Activated T-helper 1 cell treated with anti-CD3 and anti-CD28 coated beads, Interleukin-12 subunit alpha, Interleukin-12 subunit beta, Interleukin-2, Interleukin-4 antibody, amounts not matched to agents 30 ng/mL and 10 ng/mL and 1 ng/mL, durations not matched to agents 14 hours and 24 hours and 36 hours (primary cell): ENCODE results near the gene FRMD4B. TPM values are rescaled to one million over a fixed set of nuclear protein-coding genes. Genes with fewer than 3 reads are reported as not detected.
A peak's percentile ranks its signal among the peaks of the same experiment; 100 is the strongest.

ENCODE experiments used
- DNase-seq: peaks from one replicate; pipeline ENCODE4 v3.0.0; 2021; ENCODE audit warnings: low spot score
- H3K27ac Mint-ChIP-seq: one replicate; pipeline ENCODE4 v1.8.0; 2021; ENCODE audit warnings: mild to moderate bottlenecking, mixed read lengths
- H3K27me3 Mint-ChIP-seq: one replicate; pipeline ENCODE4 v1.8.0; 2022; ENCODE audit warnings: mild to moderate bottlenecking, moderate library complexity, mixed read lengths; ENCODE audit not compliant: insufficient read depth
- H3K36me3 Mint-ChIP-seq: one replicate; pipeline ENCODE4 v1.8.0; 2021; ENCODE audit warnings: low read depth, mixed read lengths
- H3K4me1 Mint-ChIP-seq: one replicate; pipeline ENCODE4 v1.8.0; 2021; ENCODE audit warnings: low read depth, mixed read lengths
- H3K4me3 Mint-ChIP-seq: one replicate; pipeline ENCODE4 v1.8.0; 2021; ENCODE audit warnings: mild to moderate bottlenecking, moderate library complexity, mixed read lengths
- H3K9me3 Mint-ChIP-seq: one replicate; pipeline ENCODE4 v1.8.0; 2021; ENCODE audit warnings: mixed read lengths
- intact Hi-C: fragments of 100-400 bp; cut with micrococcal nuclease; formaldehyde crosslinking; loops from one replicate; pipeline ENCODE4 v1.15.1; 2024
- total RNA-seq: library from RNA; stranded (reverse); gene quantifications from 2 replicates; pipeline ENCODE4 v1.2.3, GENCODE V29; 2022

FRMD4B gene
- total RNA-seq, 1 donor from 2014 or later = 83.6 TPM

GRCh38 chr3:69252631-69253030, 133.3 kb downstream of the FRMD4B start:
- no peaks in the 10 kb centered on the region for H3K36me3 Mint-ChIP-seq
- no peak overlapping the region for H3K4me3 Mint-ChIP-seq
- DNase-seq = no peak
- intact Hi-C loops = no loop called here
- no peak overlapping the region for H3K27ac Mint-ChIP-seq
- no peaks in the 10 kb centered on the region for H3K9me3 Mint-ChIP-seq
- peaks cover 6% of the 10 kb centered on the region for H3K27me3 Mint-ChIP-seq
- H3K4me1 Mint-ChIP-seq = peaks cover 20% of the 10 kb centered on the region

DNA sequence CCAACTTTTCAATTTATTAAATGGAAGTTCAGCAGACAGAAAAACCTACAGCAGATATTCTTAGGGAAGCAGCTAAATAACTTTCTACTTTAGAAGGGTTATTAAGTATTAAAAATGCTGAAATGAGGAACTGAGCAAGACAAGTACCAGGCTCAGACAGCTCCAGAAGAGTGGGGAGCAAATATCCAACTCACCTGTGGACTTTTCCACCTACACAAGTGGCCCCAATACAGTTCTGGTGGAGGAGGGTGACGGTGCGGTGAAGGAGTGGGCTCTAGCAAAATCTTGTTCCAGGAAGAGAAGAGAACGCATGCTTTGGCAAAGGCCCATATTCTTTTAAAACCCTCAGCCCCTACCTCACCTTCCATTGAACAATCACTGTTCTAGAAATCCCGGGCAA, 133.7 kb downstream of the FRMD4B start:
- Mint-ChIP-seq H3K4me3 (no peak overlapping the region), H3K27ac (no peak overlapping the region), H3K27me3 (peaks cover 6% of the 10 kb centered on the region), H3K9me3 (no peaks in the 10 kb centered on the region), H3K4me1 (peaks cover 20% of the 10 kb centered on the region), H3K36me3 (no peaks in the 10 kb centered on the region)
- intact Hi-C loops = no loop called here
- DNase-seq = no peak

GRCh38 chr3:69251078-69251805, 134.6 kb downstream of the FRMD4B start:
- intact Hi-C loops = loop anchor here (2.0 kb wide), 1 partner anchor 56 kb away; no protein-coding TSS in a partner anchor
- no peak overlapping the region for H3K4me3 Mint-ChIP-seq
- peaks cover 6% of the 10 kb centered on the region for H3K27me3 Mint-ChIP-seq
- DNase-seq = no peak
- peaks cover 1% of the 10 kb centered on the region for H3K36me3 Mint-ChIP-seq
- H3K27ac Mint-ChIP-seq = no peak overlapping the region
- peaks cover 26% of the 10 kb centered on the region for H3K4me1 Mint-ChIP-seq
- no peaks in the 10 kb centered on the region for H3K9me3 Mint-ChIP-seq

DNA sequence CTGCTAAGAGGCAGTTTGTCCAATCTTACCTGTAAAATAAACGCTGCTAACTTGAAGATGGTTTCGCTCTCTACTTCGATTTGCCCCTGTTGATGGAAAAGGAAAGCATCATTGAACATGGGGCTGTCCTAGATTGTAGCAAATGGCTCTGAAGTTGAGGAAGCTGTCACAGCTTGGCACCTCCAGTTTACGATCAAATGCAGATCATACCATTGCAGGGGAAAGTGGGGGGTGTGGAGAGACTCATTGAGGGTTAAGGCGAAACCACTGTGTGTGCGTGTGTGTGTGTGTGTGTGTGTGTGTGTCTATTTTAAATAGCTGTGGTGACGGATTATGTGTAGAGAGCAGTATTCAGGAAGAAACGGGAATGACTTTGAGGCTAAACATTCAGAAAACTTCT, 135.9 kb downstream of the FRMD4B start:
- peak overlapping the region; percentile 71 for H3K4me3 Mint-ChIP-seq
- peaks cover 3% of the 10 kb centered on the region for H3K27me3 Mint-ChIP-seq
- peak; percentile 58 for DNase-seq
- peaks cover 28% of the 10 kb centered on the region for H3K4me1 Mint-ChIP-seq
- intact Hi-C loops = loop anchor here (1.0 to 2.0 kb wide), 2 partner anchors 52 to 57 kb away; no protein-coding TSS in a partner anchor
- H3K27ac Mint-ChIP-seq = peak overlapping the region; percentile 86
- no peaks in the 10 kb centered on the region for H3K9me3 Mint-ChIP-seq
- H3K36me3 Mint-ChIP-seq = peaks cover 2% of the 10 kb centered on the region

DNA sequence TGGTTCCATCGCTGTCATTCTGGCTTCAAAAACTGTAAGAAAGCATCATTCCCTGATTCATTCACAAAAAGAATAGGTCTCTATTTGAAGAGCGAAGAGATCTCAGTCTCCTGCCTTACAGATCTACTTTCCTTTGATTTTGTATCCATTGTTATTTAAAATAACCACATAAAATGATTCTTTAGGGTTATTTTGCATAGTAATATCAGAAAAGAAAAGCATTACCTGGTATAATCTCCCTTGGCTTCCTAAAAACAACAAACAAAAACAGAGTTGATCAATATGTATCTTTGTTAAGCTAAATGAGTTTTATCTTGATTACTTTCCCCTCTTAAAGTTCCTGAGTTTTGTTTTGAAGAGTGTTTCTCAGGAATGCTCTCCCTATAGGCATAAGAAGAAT, 136.9 kb downstream of the FRMD4B start:
- peaks cover 28% of the 10 kb centered on the region for H3K4me1 Mint-ChIP-seq
- H3K9me3 Mint-ChIP-seq = no peaks in the 10 kb centered on the region
- H3K4me3 Mint-ChIP-seq = peak overlapping the region; percentile 71
- H3K36me3 Mint-ChIP-seq = peaks cover 2% of the 10 kb centered on the region
- DNase-seq = no peak
- no peaks in the 10 kb centered on the region for H3K27me3 Mint-ChIP-seq
- H3K27ac Mint-ChIP-seq = peak overlapping the region; percentile 26
- intact Hi-C loops = loop anchor here (1.0 kb wide), 1 partner anchor 33 kb away; no protein-coding TSS in a partner anchor

DNA sequence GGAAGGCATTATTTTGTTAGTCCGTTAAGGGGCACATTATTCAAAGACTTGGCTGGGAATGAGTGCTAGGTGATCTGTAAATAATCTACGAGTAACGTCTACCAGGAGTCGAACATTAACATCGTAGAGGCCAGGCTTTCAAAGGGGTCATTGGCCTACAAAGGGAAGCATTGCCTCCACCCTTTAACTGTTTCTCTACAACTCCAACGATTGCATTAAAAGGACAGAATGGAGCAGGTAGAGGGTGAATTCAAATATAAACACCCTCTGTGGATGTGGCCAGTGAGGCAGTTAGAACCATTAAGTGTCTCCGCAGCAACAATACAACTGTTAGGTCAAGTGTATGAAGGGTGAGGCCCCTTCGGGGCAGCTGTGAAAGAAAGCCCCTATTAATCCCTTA, 137.5 kb downstream of the FRMD4B start:
- intact Hi-C loops = no loop called here
- H3K36me3 Mint-ChIP-seq = peaks cover 2% of the 10 kb centered on the region
- peaks cover 29% of the 10 kb centered on the region for H3K4me1 Mint-ChIP-seq
- no peak for DNase-seq
- H3K4me3 Mint-ChIP-seq = no peak overlapping the region
- no peak overlapping the region for H3K27ac Mint-ChIP-seq
- H3K9me3 Mint-ChIP-seq = no peaks in the 10 kb centered on the region
- no peaks in the 10 kb centered on the region for H3K27me3 Mint-ChIP-seq

GRCh38 chr3:69246612-69247011, 139.3 kb downstream of the FRMD4B start:
- H3K27ac Mint-ChIP-seq = no peak overlapping the region
- no peaks in the 10 kb centered on the region for H3K9me3 Mint-ChIP-seq
- H3K27me3 Mint-ChIP-seq = no peaks in the 10 kb centered on the region
- intact Hi-C loops = no loop called here
- no peak overlapping the region for H3K4me3 Mint-ChIP-seq
- DNase-seq = no peak
- H3K4me1 Mint-ChIP-seq = peaks cover 28% of the 10 kb centered on the region
- H3K36me3 Mint-ChIP-seq = peaks cover 4% of the 10 kb centered on the region

DNA sequence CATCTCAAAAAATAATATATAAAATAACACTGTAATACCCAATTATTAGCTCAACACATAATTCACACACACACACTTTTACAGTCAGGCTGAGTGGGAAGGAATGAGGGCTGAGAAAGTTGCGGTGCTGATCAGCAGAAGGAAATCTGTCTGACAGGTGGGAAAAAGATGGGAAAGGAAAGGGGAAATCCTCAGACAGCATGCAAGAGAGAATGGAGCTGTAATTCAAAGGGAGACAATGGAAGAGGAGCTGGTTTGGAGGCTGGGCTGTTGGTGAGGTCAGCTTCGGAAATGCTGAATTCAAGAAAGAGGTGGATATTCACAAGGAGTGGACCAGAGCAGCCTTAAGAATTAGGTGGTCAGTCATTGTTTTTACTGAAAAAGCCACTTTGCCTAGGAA, 141.8 kb downstream of the FRMD4B start:
- Mint-ChIP-seq H3K4me1 (peaks cover 24% of the 10 kb centered on the region), H3K4me3 (no peak overlapping the region), H3K27me3 (no peaks in the 10 kb centered on the region), H3K27ac (no peak overlapping the region), H3K36me3 (peaks cover 4% of the 10 kb centered on the region), H3K9me3 (no peaks in the 10 kb centered on the region)
- DNase-seq = no peak
- intact Hi-C loops = no loop called here

DNA sequence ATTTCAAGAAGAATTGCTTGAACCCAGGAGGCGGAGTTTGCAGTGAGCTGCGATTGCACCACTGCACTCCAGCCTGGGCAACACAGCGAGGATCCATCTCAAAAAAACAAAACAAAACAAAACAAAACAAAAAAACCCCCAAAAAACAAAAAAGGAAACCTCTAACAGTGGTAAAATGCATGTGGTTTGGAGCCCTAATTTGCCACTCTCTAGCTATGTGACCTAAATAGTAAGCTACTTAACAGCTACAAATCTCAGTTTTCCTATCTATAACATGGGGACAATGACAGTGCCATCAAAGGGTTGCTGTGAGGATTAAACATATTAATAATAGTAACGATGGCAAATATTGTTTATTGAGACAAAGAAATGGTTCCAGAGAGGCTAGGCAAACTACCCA, 144.1 kb downstream of the FRMD4B start:
- H3K4me3 Mint-ChIP-seq = no peak overlapping the region
- H3K27me3 Mint-ChIP-seq = no peaks in the 10 kb centered on the region
- peaks cover 4% of the 10 kb centered on the region for H3K36me3 Mint-ChIP-seq
- H3K4me1 Mint-ChIP-seq = peaks cover 26% of the 10 kb centered on the region
- no peaks in the 10 kb centered on the region for H3K9me3 Mint-ChIP-seq
- no peak for DNase-seq
- H3K27ac Mint-ChIP-seq = no peak overlapping the region
- intact Hi-C loops = loop anchor here (2.0 kb wide), 1 partner anchor 29 kb away; no protein-coding TSS in a partner anchor

DNA sequence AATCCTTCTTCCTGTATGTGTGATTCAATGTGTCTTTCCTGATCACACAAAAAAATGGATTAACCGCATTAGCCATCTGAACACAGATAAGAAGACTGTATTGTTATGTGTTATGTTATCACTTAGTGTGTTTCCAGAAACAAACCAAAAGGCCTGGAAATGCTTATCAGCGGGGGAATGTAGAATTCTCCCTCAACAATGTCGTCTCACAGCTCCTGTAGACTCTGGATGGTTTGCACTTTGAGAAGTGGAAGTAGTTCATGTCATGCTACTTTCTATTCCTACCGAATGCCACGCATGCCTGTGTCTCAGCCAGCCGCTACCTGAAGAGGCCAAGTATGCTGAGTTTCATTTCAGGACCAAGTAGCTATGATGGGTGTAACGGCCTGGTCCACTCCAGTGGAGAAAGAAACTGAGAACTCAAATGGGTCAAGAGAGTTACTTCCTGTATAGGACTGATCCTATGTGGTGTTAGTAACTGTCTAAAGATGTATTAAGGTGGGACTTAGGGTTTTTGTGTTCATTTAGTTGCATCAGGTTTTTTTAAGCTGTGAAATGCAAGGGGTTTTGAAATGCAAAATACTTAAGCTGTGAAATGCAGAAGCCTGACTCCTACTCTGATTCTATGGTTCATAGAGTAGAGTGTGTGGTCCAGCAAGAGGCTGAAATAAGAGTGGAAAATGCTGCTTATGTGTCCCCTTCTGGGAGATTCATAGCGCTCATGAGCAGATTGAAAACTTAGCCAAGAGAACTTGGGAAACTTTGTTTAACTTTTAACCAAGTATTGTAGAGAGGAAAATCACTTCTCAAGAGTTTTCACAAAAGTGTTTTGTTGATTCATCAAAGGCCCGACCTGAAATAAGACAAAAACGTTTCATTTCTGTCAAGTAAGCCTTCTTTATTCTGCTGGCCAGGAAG, 145.0 kb downstream of the FRMD4B start:
- Mint-ChIP-seq H3K4me1 (peaks cover 27% of the 10 kb centered on the region), H3K9me3 (no peaks in the 10 kb centered on the region), H3K36me3 (peaks cover 3% of the 10 kb centered on the region), H3K4me3 (no peak overlapping the region), H3K27ac (no peak overlapping the region), H3K27me3 (no peaks in the 10 kb centered on the region)
- intact Hi-C loops = no loop called here
- DNase-seq = no peak

- Mint-ChIP-seq H3K27me3 (no peaks in the 10 kb centered on the region), H3K9me3 (no peaks in the 10 kb centered on the region), H3K4me3 (no peak overlapping the region), H3K36me3 (peaks cover 3% of the 10 kb centered on the region), H3K4me1 (peaks cover 36% of the 10 kb centered on the region), H3K27ac (no peak overlapping the region)
- no peak for DNase-seq
- intact Hi-C loops = loop anchor here (5.0 kb wide), 1 partner anchor 37 kb away; no protein-coding TSS in a partner anchor
These were observed 146.8 kb downstream of the FRMD4B start for GRCh38 chr3:69239063-69239462.

DNA sequence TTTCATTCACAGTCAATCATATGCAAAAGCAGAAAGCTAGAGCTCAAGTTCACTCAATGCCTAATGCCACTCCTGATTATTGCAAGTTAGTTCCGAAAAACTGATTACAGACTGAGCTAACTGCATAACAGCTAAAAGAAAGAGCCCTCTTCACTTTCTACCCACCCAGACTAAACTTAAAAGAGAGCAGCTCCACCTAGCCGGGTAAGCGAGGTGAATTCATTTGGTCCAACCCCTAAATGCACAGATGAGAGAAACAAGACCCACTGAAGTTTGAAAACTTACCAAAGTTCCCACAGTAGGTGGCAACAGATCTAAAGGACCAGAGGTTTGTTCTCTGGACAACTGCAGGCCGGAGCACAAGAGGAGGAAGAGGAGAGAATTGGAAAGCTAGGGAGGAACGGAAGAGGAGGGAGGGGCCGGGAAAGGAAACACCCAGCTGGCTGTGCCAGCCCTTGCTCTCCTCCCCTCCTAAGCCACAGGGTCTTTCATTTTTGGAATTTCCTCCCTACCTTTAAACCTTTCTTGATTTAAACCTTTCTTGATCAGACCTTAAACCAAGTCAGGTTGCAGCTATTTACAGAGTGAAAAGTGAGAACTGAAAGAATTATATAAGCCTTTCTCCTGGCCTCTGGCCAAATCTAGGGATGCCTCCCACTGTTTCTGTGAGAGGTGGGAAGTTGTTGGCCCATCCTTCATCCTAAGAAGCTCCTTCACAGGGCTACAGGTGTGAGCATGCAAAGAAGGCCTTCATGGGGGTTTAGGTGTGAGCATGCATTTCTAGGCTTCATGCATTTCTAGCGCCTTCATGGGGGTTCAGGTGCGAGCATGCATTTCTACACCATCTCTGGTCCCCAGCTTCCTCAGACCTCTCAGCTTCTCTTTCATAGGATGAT, 148.8 kb downstream of the FRMD4B start:
- peaks cover 28% of the 10 kb centered on the region for H3K4me1 Mint-ChIP-seq
- H3K27ac Mint-ChIP-seq = no peak overlapping the region
- DNase-seq = no peak
- no peaks in the 10 kb centered on the region for H3K36me3 Mint-ChIP-seq
- H3K9me3 Mint-ChIP-seq = no peaks in the 10 kb centered on the region
- intact Hi-C loops = loop anchor here (5.0 kb wide), 1 partner anchor 35 kb away; no protein-coding TSS in a partner anchor
- peak overlapping the region; percentile 40 for H3K4me3 Mint-ChIP-seq
- no peaks in the 10 kb centered on the region for H3K27me3 Mint-ChIP-seq
